HG02642 (cell line): ENCODE measurements around the gene CLPTM1.
"Not testable (repeated sequence)": the region's sequence is repeated elsewhere in the genome, so short reads cannot be mapped to it uniquely, and the experiment has no call there.

ENCODE experiments used
- ATAC-seq: cut with Tn5 transposase; IDR thresholded peaks from one replicate; pipeline ENCODE4 v1.9.1; 2021; ENCODE audit warnings: mild to moderate bottlenecking; ENCODE audit not compliant: unreplicated experiment, poor library complexity

Gene CLPTM1

GRCh38 chr19:44973982-44974735 lies 19.0 kb downstream of the CLPTM1 start:
- no peak for ATAC-seq

DNA sequence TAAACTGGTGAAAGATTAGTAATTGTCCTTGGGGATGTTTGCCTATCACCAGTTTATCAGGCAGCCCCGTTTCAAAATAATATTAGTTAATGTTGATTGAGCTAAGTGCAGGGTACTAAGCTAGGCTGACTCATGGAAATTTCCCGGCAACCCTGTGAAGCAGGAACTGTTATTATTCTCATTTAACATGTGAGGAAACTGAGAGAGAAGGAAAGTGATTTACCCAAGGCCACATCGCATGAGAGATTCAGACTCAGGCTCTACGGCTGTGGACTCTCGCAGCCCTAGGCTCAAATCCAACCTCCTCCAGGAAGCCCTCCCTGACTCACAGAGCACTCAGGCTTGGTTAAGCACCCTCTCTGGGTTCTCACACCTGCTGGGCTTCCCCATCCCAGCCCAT lies 19.7 kb downstream of the CLPTM1 start:
- no peak for ATAC-seq

- ATAC-seq, result no peak
Measured at GRCh38 chr19:44975444-44975843, 20.3 kb downstream of the CLPTM1 start.

- ATAC-seq, result no peak
Measured at GRCh38 chr19:44984005-44984404, 28.8 kb downstream of the CLPTM1 start.

DNA sequence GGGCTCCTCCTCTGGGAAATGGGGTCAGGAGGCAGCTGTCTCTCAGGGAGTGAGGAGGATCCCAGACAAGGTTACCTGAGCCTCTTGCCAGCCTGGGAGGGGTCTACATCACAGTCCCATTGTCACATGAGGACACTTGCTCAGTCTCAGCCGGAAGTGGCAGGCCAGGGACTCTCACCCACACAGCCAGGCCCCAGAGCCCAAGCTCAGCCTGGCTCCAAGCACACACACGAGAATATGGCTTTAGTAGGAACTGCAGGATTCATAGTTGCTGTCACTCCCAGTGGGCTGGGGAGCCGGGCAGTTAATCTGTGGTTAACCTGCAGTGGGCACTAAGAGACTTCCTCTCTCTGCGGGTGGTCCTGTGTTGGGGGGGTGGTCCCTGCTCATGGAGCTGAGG lies 30.3 kb downstream of the CLPTM1 start:
- ATAC-seq, result no peak

DNA sequence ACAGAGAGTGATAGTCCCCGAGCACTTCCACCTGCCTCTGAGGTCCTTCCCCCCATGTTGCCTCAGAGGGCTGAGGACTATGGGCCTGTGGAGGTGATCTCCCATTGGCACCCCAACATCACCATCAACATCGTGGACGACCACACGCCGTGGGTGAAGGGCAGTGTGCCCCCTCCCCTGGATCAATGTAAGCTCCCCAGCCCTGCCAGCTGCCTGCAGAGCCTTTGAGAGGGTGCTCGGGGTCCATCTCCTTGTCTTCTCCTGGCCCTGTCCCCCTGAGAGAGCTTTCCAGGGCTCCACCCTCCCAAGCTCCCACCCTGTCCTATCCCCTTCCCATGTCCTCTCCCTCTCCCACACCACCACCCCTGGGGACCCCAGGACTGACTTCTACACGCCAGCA lies 31.2 kb downstream of the CLPTM1 start:
- no peak for ATAC-seq

DNA sequence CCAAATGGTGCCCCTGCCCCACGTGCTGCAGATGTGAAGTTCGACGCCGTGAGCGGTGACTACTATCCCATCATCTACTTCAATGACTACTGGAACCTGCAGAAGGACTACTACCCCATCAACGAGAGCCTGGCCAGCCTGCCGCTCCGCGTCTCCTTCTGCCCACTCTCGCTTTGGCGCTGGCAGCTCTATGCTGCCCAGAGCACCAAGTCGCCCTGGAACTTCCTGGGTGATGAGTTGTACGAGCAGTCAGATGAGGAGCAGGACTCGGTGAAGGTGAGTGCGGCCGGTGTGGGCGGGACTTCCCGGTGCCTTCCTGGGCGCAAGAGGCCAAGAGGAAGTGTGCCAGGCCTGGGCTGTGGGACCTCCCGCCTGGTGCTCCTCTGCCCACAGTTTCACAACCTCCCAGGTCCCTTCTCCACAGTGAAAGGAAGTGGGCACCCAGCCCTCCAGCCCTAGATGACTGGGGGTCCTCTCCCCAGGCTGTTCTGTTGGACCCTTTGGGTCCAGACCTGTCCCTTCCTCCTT lies 32.0 kb downstream of the CLPTM1 start:
- no peak for ATAC-seq

- ATAC-seq, result no peak
Measured at GRCh38 chr19:44988273-44988672, 33.1 kb downstream of the CLPTM1 start.

DNA sequence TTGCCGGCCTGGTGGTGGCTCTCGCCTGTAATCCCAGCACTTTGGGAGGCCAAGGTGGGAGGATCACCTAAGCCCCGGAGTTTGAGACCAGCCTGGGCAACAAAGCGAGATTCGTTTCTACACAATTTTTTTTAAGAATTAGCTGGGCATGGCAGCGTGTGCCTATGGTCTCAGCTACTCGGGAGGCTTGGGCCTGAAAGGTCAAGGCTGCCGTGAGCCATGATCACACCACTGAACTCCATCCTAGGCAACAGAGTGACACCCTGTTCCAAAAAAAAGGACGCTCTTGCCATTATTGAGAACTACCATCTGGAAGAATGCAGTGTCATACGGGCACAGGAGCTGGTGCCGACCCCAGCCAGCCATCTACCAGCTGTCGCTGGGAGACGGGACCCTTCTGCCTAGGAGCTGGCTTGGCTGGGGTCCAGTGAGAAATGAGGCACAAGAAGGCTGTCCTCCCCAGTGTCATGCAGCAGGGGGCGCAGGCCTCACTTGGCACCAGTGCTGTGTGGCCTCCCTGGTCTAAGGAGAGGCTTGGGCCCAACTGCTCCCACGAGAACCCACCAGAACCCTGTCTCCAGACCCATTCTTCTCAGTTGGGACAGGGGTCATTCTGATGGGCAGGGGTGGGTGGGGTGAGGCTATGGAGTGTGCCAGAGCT lies 33.8 kb downstream of the CLPTM1 start:
- no peak for ATAC-seq

- ATAC-seq, result no peak
Measured at GRCh38 chr19:44990459-44990858, 35.3 kb downstream of the CLPTM1 start.

DNA sequence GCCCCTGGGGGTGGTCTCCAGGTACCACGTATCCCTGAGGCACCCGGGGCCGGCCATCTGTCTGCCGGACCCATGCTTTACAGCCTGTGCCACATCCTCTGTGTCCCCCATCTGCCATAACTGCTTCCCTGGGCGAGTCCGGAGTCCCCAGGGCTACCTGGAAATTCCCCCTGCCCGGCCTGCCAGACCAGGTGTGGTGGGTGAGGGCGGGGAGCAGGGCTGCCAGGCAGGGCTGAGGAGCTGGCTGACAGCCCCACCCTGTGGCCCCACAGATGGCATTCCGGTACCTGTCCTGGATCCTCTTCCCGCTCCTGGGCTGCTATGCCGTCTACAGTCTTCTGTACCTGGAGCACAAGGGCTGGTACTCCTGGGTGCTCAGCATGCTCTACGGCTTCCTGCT lies 35.8 kb downstream of the CLPTM1 start:
- ATAC-seq, result no peak

GRCh38 chr19:44992336-44993163 lies 37.4 kb downstream of the CLPTM1 start:
- no peak for ATAC-seq

- ATAC-seq, result no peak
Measured at GRCh38 chr19:44993526-44993925, 38.3 kb downstream of the CLPTM1 start.

DNA sequence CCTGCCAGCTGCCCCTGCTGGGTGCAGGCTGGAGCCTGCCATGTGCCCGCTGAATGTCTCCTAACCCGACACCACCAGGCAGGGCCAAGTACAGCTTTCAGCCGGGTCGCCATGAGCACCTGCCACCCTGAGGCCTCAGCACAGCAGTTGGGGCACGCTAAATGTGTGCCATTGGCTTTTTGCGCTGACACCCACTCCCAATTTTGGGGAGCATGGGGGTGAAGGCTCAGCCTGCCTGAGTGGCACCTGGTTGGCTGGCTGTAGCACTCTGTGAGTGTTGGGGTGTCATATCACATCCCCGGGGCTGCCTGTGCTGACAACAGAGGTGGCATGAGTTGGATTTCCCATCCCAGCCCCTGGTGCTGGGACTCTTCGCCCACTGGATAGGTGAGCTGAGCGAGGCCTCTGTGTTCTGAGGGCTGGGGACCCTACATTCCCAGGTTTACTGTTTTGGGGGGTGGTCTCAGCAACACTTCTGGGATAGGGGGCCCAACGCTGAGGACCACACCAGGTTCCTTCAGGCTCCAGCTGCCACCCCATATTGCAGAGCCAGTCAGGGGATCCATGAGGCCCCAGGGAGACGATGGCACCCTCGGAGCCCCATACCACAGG lies 38.9 kb downstream of the CLPTM1 start:
- no peak for ATAC-seq

DNA sequence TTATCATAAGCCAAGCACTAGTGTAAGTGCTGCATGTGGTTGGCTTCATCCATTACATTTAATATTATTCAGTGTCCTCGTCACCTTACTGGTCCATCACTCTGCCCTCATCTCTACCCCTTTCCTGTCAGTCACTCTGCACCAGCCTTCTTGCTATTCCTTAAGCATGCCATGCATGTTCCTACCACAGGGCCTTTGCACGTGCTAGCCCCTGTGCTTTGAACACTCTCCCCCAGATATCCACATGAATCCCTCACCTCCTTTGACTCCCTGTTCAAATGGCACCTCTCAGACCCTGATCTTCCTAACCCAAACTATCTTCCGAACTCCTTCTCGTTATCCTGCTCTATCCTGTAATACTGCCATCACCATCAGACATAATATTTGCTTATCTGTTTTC lies 42.8 kb downstream of the CLPTM1 start:
- no peak for ATAC-seq

GRCh38 chr19:44999131-44999925 lies 44.1 kb downstream of the CLPTM1 start:
- ATAC-seq, result not testable (repeated sequence)

DNA sequence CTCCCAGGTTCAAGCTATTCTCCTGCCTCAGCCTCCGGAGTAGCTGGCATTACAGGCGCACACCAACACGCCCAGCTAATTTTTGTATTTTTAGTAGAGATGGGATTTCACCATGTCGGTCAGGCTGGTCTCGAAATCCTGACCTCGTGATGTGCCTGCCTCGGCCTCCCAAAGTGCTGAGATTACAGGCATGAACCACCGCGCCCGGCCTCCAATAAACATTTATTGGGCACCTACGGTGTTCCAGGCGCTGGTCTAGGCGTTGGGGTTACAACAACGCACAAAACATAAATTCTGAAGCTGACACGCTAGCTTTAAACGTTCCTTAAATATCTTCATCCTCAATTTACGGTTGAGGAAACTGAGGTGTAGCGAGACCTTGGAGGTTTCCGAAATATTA lies 45.5 kb downstream of the CLPTM1 start:
- ATAC-seq, result not testable (repeated sequence)

GRCh38 chr19:45001087-45001739 lies 46.0 kb downstream of the CLPTM1 start, which contains the start of gene RELB:
Gene RELB (plus strand): TSS chr19:45001464. CDS start chr19:45001580, 116 bp downstream.
- peak; percentile 60 for ATAC-seq

- no peak for ATAC-seq
Measured at GRCh38 chr19:45003485-45003884, 48.3 kb downstream of the CLPTM1 start.
